AG04450 (cell line): ENCODE measurements around the gene SRPK3. TPM values are rescaled to one million over a fixed set of nuclear protein-coding genes. Genes with fewer than 3 reads are reported as not detected.

Source experiments
- CTCF ChIA-PET: fragments of 300-600, 350-600 bp; formaldehyde crosslinking; extraction: SDS; loops from one replicate; lab custom pipeline; 2022; ENCODE audit warnings: antibody characterized with exemption, inconsistent platforms; lab: Charles Lee
- POLR2A ChIA-PET: fragments of 350-600 bp; formaldehyde crosslinking; extraction: SDS; loops from one replicate; lab custom pipeline; 2021; ENCODE audit warnings: antibody characterized with exemption, inconsistent platforms; lab: Yijun Ruan, JAX
- DNase-seq: peaks from one replicate; pipeline ENCODE4 v3.0.0-alpha.2; 2011; ENCODE audit warnings: low read depth, low spot score
- H3K27ac ChIP-seq: one replicate; pipeline ENCODE4 v1.5.1; 2012; ENCODE audit warnings: low read depth, low read length, control low read depth
- H3K27me3 ChIP-seq: one replicate; pipeline ENCODE4 v1.6.0; 2012; ENCODE audit warnings: low read length; ENCODE audit not compliant: control insufficient read depth, insufficient read depth
- H3K4me3 ChIP-seq: 2 replicates; pipeline ENCODE4 v1.5.1; 2011; ENCODE audit warnings: mild to moderate bottlenecking, low read depth, low read length, control low read depth
- H3K9me3 ChIP-seq: 2 replicates; pipeline ENCODE4 v1.5.1; 2012; ENCODE audit warnings: low read length; ENCODE audit not compliant: control insufficient read depth, insufficient read depth
- CTCF ChIP-seq: IDR thresholded peaks from 2 replicates; pipeline ENCODE4 v1.5.1; 2011; ENCODE audit warnings: low read depth, low read length, control low read depth, inconsistent platforms
- polyA plus RNA-seq: library from polyadenylated mRNA; depleted of rRNA; stranded (reverse); fragments of >200 nt; gene quantifications from 2 replicates; pipeline ENCODE4 v1.2.3, GENCODE V29; 2011

The SRPK3 gene
- polyA plus RNA-seq, 1 experiment, result 0.27 TPM

- no peak overlapping the region for H3K27ac ChIP-seq
- no peak overlapping the region for H3K4me3 ChIP-seq
- DNase-seq, result no peak
- no peak for TF ChIP-seq CTCF
- POLR2A ChIA-PET, result no interaction called here
- CTCF ChIA-PET, result no interaction called here
- H3K9me3 ChIP-seq, result no peaks in the 10 kb centered on the region; the same call in 1 of the 2 replicates
- no peaks in the 10 kb centered on the region for H3K27me3 ChIP-seq
Observed at GRCh38 chrX:153800177-153800722, 19.4 kb downstream of the SRPK3 start.

- POLR2A ChIA-PET, result no interaction called here
- CTCF ChIA-PET, result no interaction called here
- Histone ChIP-seq H3K27me3 (no peaks in the 10 kb centered on the region), H3K4me3 (no peak overlapping the region), H3K27ac (no peak overlapping the region), H3K9me3 (no peaks in the 10 kb centered on the region; the same call in 1 of the 2 replicates)
- no peak for TF ChIP-seq CTCF
- no peak for DNase-seq
Observed at GRCh38 chrX:153800746-153801145, 19.9 kb downstream of the SRPK3 start.

GRCh38 chrX:153801669-153802068, 20.8 kb downstream of the SRPK3 start:
- H3K4me3 ChIP-seq, result no peak overlapping the region
- H3K9me3 ChIP-seq, result no peaks in the 10 kb centered on the region; the same call in 1 of the 2 replicates
- DNase-seq, result no peak
- H3K27ac ChIP-seq, result no peak overlapping the region
- POLR2A ChIA-PET, result no interaction called here
- CTCF ChIA-PET, result no interaction called here
- TF ChIP-seq CTCF, result no peak
- H3K27me3 ChIP-seq, result peaks cover 1% of the 10 kb centered on the region

- H3K27me3 ChIP-seq, result peaks cover 2% of the 10 kb centered on the region
- DNase-seq, result no peak
- H3K4me3 ChIP-seq, result no peak overlapping the region
- POLR2A ChIA-PET, result interaction anchor here (0.5 to 0.9 kb wide), 2 partner anchors 8 to 95 kb away, joined by 3 read pairs; partner anchors contain the start of genes IDH3G and SSR4
- H3K27ac ChIP-seq, result no peak overlapping the region
- TF ChIP-seq CTCF, result no peak
- CTCF ChIA-PET, result no interaction called here
- H3K9me3 ChIP-seq, result no peaks in the 10 kb centered on the region; the same call in 1 of the 2 replicates
Observed at GRCh38 chrX:153802513-153803045, 21.7 kb downstream of the SRPK3 start.
